Heart left ventricle (tissue), 13 donors: Measurements from ENCODE around the gene CHN2.
"Not testable (repeated sequence)": the region's sequence is repeated elsewhere in the genome, so short reads cannot be mapped to it uniquely, and the experiment has no call there.

Experiments used
- CTCF ChIP-seq, 12 donors: fragments of 200-600 bp; sonication (generic) in 4 of 12; IDR thresholded peaks; one replicate each; pipeline versions ENCODE4 v1.5.0 to v1.8.0; 2018 to 2022; ENCODE audit warnings: antibody characterized with exemption in 12 of 12, mild to moderate bottlenecking in 5 of 12
- POLR2A ChIP-seq, 2 donors: fragments of 450-650 bp; IDR thresholded peaks; one replicate each; pipeline ENCODE4 v1.6.1; 2017; ENCODE audit warnings: antibody characterized with exemption in 2 of 2, mild to moderate bottlenecking in 2 of 2, moderate library complexity in 2 of 2
- donor health status: ischemic (EF 13 %, LVEDD 7.1; RV severe dilation, severe dysfunction).
- donor health status: DM: no; HTN: yes; CAD: no.
- donor health status: DM: no; HTN: no; CAD: no.
- donor health status: ischemic (EF 25% LVEDD 6.9; RV normal size, moderate dysfunction).
- donor health status: ischemic (EF 25% LVEDD 5.7; RV mildly dilated, moderate dysfunction).
- donor health status: ischemic (EF 35%, LVEDD 5.7; RV mildly dilated, moderate dysfunction).
- donor health status: nonischemic (EF 11% LVEDD 7.7; RV severe dilation, severe dysfunction).
- donor health status: DM: yes; HTN: yes; CAD: no.
- donor health status: PGD.
- donor health status: ischemic (EF 29% LVEDD 5.4; RV normal size, mild dysfunction).
- donor health status: nonischemic (EF 23%, LVEDD 6.1; RV moderate dilation, normal function).

- not testable (repeated sequence) for TF ChIP-seq CTCF, POLR2A (IDR thresholded peaks at IDR 0.05)
Measured at GRCh38 chr7:29528526-29528925, 334.0 kb downstream of the CHN2 start.
